Smooth muscle cell of the pulmonary artery (primary cell): Measurements from ENCODE around the gene ALDH1L2. TPM values are rescaled to one million over a fixed set of nuclear protein-coding genes. Genes with fewer than 3 reads are reported as not detected.

Experiments used
- total RNA-seq: library from RNA; depleted of rRNA; stranded (reverse); fragments of >200 nt; gene quantifications from 2 replicates; pipeline ENCODE4 v1.2.3, GENCODE V29; 2014

The ALDH1L2 gene
- 58.2 and 63.5 TPM in 2 replicates for total RNA-seq

GRCh38 chr12:105084251-105085250 is at the start of gene ALDH1L2:
TSS of gene ALDH1L2 (minus strand) at chr12:105084458. CDS start at chr12:105084436, 22 bp downstream.

GRCh38 chr12:105107494-105108371 is 23.5 kb upstream of the ALDH1L2 start, which contains the start of gene WASHC4:
TSS of gene WASHC4 (plus strand) at chr12:105107731. CDS start at chr12:105107801, 70 bp downstream.

GRCh38 chr12:104986022-104986941 is 98.0 kb downstream of the ALDH1L2 start, which contains the start of gene NOPCHAP1:
TSS of gene NOPCHAP1 (plus strand) at chr12:104986316. CDS start at chr12:104986353, 37 bp downstream.

Other genes starting within 250 kb of the ALDH1L2 start
- 25.7 and 28.4 TPM in 2 replicates for gene SLC41A2, start 126.2 kb downstream of the ALDH1L2 start, total RNA-seq
- gene NOPCHAP1, start 98.1 kb downstream of the ALDH1L2 start, total RNA-seq = 3.3 and 6.7 TPM in 2 replicates
- 88.9 and 109 TPM in 2 replicates for gene WASHC4, start 23.3 kb upstream of the ALDH1L2 start, total RNA-seq
- gene APPL2, start 151.7 kb upstream of the ALDH1L2 start, total RNA-seq = 49.9 and 56.4 TPM in 2 replicates
- 67.9 and 70.2 TPM in 2 replicates for gene C12orf75, start 246.2 kb upstream of the ALDH1L2 start, total RNA-seq